Cardiac septum (tissue), 1 donor: Measurements from ENCODE around the gene UCHL1. TPM values are rescaled to one million over a fixed set of nuclear protein-coding genes. Genes with fewer than 3 reads are reported as not detected.

Experiments used
- DNase-seq: peaks from one replicate; pipeline ENCODE4 v3.0.0-alpha.2; 2020; ENCODE audit warnings: low spot score
- intact Hi-C: fragments of 100-400 bp; cut with DNase I; formaldehyde crosslinking; loops from one replicate; pipeline ENCODE4 v1.14.0; 2022
- long read RNA-seq: library from polyadenylated mRNA; unstranded; transcript quantifications from one replicate; pipeline ENCODE4 v2.0.0, GENCODE V29; 2021
- total RNA-seq: library from RNA; stranded (reverse); fragmentation: NEBNext Ultra II Directional; extraction: Animal tissue kit (Norgen Biotek cat#: 25700); gene quantifications from one replicate; pipeline ENCODE4 v1.2.1, GENCODE V29; 2021
- donor health status: DM: no; HTN: no; CAD: no.

The UCHL1 gene
- total RNA-seq = 76.8 TPM
- long read RNA-seq, transcript UCHL1-209 (8 exons, 1,119 nt) = major isoform, 29 of 45 reads
- long read RNA-seq, partial matches to known transcripts = 8 of 45 reads
- long read RNA-seq, other reads (novel, unspliced or antisense) = 5 of 45 reads

GRCh38 chr4:41256740-41257256, at the start of gene UCHL1:
TSS of gene UCHL1 (plus strand) at chr4:41256928. CDS start at chr4:41256977, 49 bp downstream.
- intact Hi-C loops = loop anchor here (10.0 kb wide), 1 partner anchor 628 kb away; no protein-coding TSS in a partner anchor
- no peak for DNase-seq

- intact Hi-C loops = no loop called here
- DNase-seq = no peak
These were observed 49.4 kb upstream of the UCHL1 start for GRCh38 chr4:41207291-41207831.

GRCh38 chr4:41209187-41209586, 47.5 kb upstream of the UCHL1 start:
- no peak for DNase-seq
- intact Hi-C loops = no loop called here

- DNase-seq = no peak
- intact Hi-C loops = loop anchor here (5.0 kb wide), 1 partner anchor 68 kb away; no protein-coding TSS in a partner anchor
These were observed 46.8 kb upstream of the UCHL1 start for GRCh38 chr4:41209901-41210300.

GRCh38 chr4:41211951-41212615, 44.6 kb upstream of the UCHL1 start:
- intact Hi-C loops = loop anchor here (2.0 to 5.0 kb wide), 2 partner anchors 70 to 161 kb away; no protein-coding TSS in a partner anchor
- DNase-seq = no peak

- DNase-seq = no peak
- intact Hi-C loops = loop anchor here (2.0 to 5.0 kb wide), 2 partner anchors 70 to 162 kb away; no protein-coding TSS in a partner anchor
These were observed 44.0 kb upstream of the UCHL1 start for GRCh38 chr4:41212616-41213203.

- intact Hi-C loops = loop anchor here (2.0 to 5.0 kb wide), 4 partner anchors 71 to 287 kb away; no protein-coding TSS in a partner anchor
- no peak for DNase-seq
These were observed 43.0 kb upstream of the UCHL1 start for GRCh38 chr4:41213625-41214135.

GRCh38 chr4:41214136-41214824, 42.4 kb upstream of the UCHL1 start, which contains the start of gene APBB2:
TSS of gene APBB2 (minus strand) at chr4:41214542. CDS start at chr4:41033254, 181,288 bp downstream.
- peak; percentile 95 for DNase-seq
- intact Hi-C loops = loop anchor here (2.0 to 5.0 kb wide), 3 partner anchors 72 to 287 kb away; no protein-coding TSS in a partner anchor

- no peak for DNase-seq
- intact Hi-C loops = loop anchor here (2.0 to 5.0 kb wide), 3 partner anchors 72 to 288 kb away; no protein-coding TSS in a partner anchor
These were observed 41.9 kb upstream of the UCHL1 start for GRCh38 chr4:41214825-41215146.

- no peak for DNase-seq
- intact Hi-C loops = loop anchor here (2.0 kb wide), 2 partner anchors 240 to 288 kb away; no protein-coding TSS in a partner anchor
These were observed 41.6 kb upstream of the UCHL1 start for GRCh38 chr4:41215155-41215554.

GRCh38 chr4:41215969-41216293, 40.8 kb upstream of the UCHL1 start:
- DNase-seq = no peak
- intact Hi-C loops = loop anchor here (2.0 kb wide), 3 partner anchors 241 to 373 kb away; no protein-coding TSS in a partner anchor

GRCh38 chr4:41216294-41217019, 40.3 kb upstream of the UCHL1 start:
- intact Hi-C loops = loop anchor here (2.0 kb wide), 1 partner anchor 374 kb away; no protein-coding TSS in a partner anchor
- DNase-seq = no peak

- no peak for DNase-seq
- intact Hi-C loops = loop anchor here (2.0 kb wide), 1 partner anchor 374 kb away; no protein-coding TSS in a partner anchor
These were observed 39.8 kb upstream of the UCHL1 start for GRCh38 chr4:41217020-41217333.

- intact Hi-C loops = loop anchor here (2.0 kb wide), 1 partner anchor 375 kb away; no protein-coding TSS in a partner anchor
- DNase-seq = no peak
These were observed 39.4 kb upstream of the UCHL1 start for GRCh38 chr4:41217374-41217773.

- no peak for DNase-seq
- intact Hi-C loops = no loop called here
These were observed 38.0 kb upstream of the UCHL1 start for GRCh38 chr4:41218703-41219102.

- no peak for DNase-seq
- intact Hi-C loops = no loop called here
These were observed 37.2 kb upstream of the UCHL1 start for GRCh38 chr4:41219421-41219950.

GRCh38 chr4:41221850-41222645, 34.7 kb upstream of the UCHL1 start:
- intact Hi-C loops = no loop called here
- no peak for DNase-seq

GRCh38 chr4:41227902-41228301, 28.8 kb upstream of the UCHL1 start:
- intact Hi-C loops = no loop called here
- no peak for DNase-seq
